Esophagus squamous epithelium (tissue), 4 donors: ENCODE measurements around the gene MAD1L1.

Source experiments
- CTCF ChIP-seq, 6 experiments: fragments of 450-650 bp in 4 of 6; fragments of 200-600 bp in 2 of 6; sonication (generic) in 2 of 6; IDR thresholded peaks; one replicate each; pipeline ENCODE4 v1.5.1; 2016 to 2019; ENCODE audit warnings: antibody characterized with exemption in 6 of 6, mild to moderate bottlenecking in 4 of 6, moderate library complexity in 4 of 6
- POLR2A ChIP-seq, 4 donors: fragments of 450-650 bp; IDR thresholded peaks; one replicate each; pipeline ENCODE4 v1.6.1; 2017; ENCODE audit warnings: antibody characterized with exemption in 4 of 4, mild to moderate bottlenecking in 4 of 4, moderate library complexity in 3 of 4

GRCh38 chr7:2209961-2210323 lies 22.8 kb downstream of the MAD1L1 start:
- TF ChIP-seq CTCF (IDR thresholded peaks at IDR 0.05) (no peak), POLR2A (IDR thresholded peaks at IDR 0.05) (no peak)
